ENCODE measurements around the gene ATXN10.
A peak's percentile ranks its signal among the peaks of the same experiment; 100 is the strongest.

ATXN10 gene

GRCh38 chr22:45754822-45755221, 83.2 kb downstream of the ATXN10 start:
- Mint-ChIP-seq H3K36me3 (ENCODE audit: low read depth) (peaks cover 43% of the 10 kb centered on the region), H3K4me3 (no peak overlapping the region), H3K27ac (no peak overlapping the region), H3K9me3 (no peaks in the 10 kb centered on the region), H3K4me1 (peaks cover 14% of the 10 kb centered on the region), H3K27me3 (ENCODE audit: low read depth) (no peaks in the 10 kb centered on the region)
- no peak for TF ChIP-seq CTCF (IDR thresholded peaks at IDR 0.05; ENCODE audit: unreplicated experiment in 3 of 3)

GRCh38 chr22:45756558-45756957, 84.9 kb downstream of the ATXN10 start:
- Mint-ChIP-seq H3K27me3 (ENCODE audit: low read depth) (no peaks in the 10 kb centered on the region), H3K27ac (peak overlapping the region; percentile 9 to 66 (median 63)), H3K36me3 (ENCODE audit: low read depth) (peaks cover 36% of the 10 kb centered on the region), H3K4me3 (no peak overlapping the region), H3K9me3 (no peaks in the 10 kb centered on the region), H3K4me1 (peaks cover 14% of the 10 kb centered on the region)
- TF ChIP-seq CTCF (IDR thresholded peaks at IDR 0.05; ENCODE audit: unreplicated experiment in 3 of 3): no peak

GRCh38 chr22:45757068-45757467, 85.4 kb downstream of the ATXN10 start:
- no peaks in the 10 kb centered on the region for H3K9me3 Mint-ChIP-seq
- peak overlapping the region; percentile 9 to 66 (median 63) for H3K27ac Mint-ChIP-seq
- H3K27me3 Mint-ChIP-seq (ENCODE audit: low read depth): no peaks in the 10 kb centered on the region
- H3K36me3 Mint-ChIP-seq (ENCODE audit: low read depth): peaks cover 33% of the 10 kb centered on the region
- peaks cover 18% of the 10 kb centered on the region for H3K4me1 Mint-ChIP-seq
- no peak for TF ChIP-seq CTCF (IDR thresholded peaks at IDR 0.05; ENCODE audit: unreplicated experiment in 3 of 3)
- H3K4me3 Mint-ChIP-seq: no peak overlapping the region

- Mint-ChIP-seq H3K9me3 (no peaks in the 10 kb centered on the region), H3K4me1 (peaks cover 26% of the 10 kb centered on the region), H3K27ac (peak overlapping the region in 1 of 3 experiments; percentile 50), H3K36me3 (ENCODE audit: low read depth) (peaks cover 28% of the 10 kb centered on the region), H3K27me3 (ENCODE audit: low read depth) (no peaks in the 10 kb centered on the region), H3K4me3 (no peak overlapping the region)
- no peak for TF ChIP-seq CTCF (IDR thresholded peaks at IDR 0.05; ENCODE audit: unreplicated experiment in 3 of 3)
These were observed 86.3 kb downstream of the ATXN10 start for GRCh38 chr22:45757936-45758335.

GRCh38 chr22:45758603-45759002, 87.0 kb downstream of the ATXN10 start:
- Mint-ChIP-seq H3K27ac (peak overlapping the region in 1 of 3 experiments; percentile 72), H3K9me3 (no peaks in the 10 kb centered on the region), H3K4me1 (peaks cover 31% of the 10 kb centered on the region), H3K4me3 (no peak overlapping the region), H3K36me3 (ENCODE audit: low read depth) (peaks cover 25% of the 10 kb centered on the region), H3K27me3 (ENCODE audit: low read depth) (no peaks in the 10 kb centered on the region)
- no peak for TF ChIP-seq CTCF (IDR thresholded peaks at IDR 0.05; ENCODE audit: unreplicated experiment in 3 of 3)

GRCh38 chr22:45760682-45761081, 89.0 kb downstream of the ATXN10 start:
- no peak for TF ChIP-seq CTCF (IDR thresholded peaks at IDR 0.05; ENCODE audit: unreplicated experiment in 3 of 3)
- peaks cover 40% of the 10 kb centered on the region for H3K4me1 Mint-ChIP-seq
- peaks cover 26% of the 10 kb centered on the region for H3K36me3 Mint-ChIP-seq (ENCODE audit: low read depth)
- H3K4me3 Mint-ChIP-seq: no peak overlapping the region
- H3K27me3 Mint-ChIP-seq (ENCODE audit: low read depth): no peaks in the 10 kb centered on the region
- H3K9me3 Mint-ChIP-seq: no peaks in the 10 kb centered on the region
- no peak overlapping the region for H3K27ac Mint-ChIP-seq
